ENCODE data around the gene RPS27L.
A peak's percentile ranks its signal among the peaks of the same experiment; 100 is the strongest.
"Not testable (repeated sequence)": the region's sequence is repeated elsewhere in the genome, so short reads cannot be mapped to it uniquely, and the experiment has no call there.

RPS27L gene

DNA sequence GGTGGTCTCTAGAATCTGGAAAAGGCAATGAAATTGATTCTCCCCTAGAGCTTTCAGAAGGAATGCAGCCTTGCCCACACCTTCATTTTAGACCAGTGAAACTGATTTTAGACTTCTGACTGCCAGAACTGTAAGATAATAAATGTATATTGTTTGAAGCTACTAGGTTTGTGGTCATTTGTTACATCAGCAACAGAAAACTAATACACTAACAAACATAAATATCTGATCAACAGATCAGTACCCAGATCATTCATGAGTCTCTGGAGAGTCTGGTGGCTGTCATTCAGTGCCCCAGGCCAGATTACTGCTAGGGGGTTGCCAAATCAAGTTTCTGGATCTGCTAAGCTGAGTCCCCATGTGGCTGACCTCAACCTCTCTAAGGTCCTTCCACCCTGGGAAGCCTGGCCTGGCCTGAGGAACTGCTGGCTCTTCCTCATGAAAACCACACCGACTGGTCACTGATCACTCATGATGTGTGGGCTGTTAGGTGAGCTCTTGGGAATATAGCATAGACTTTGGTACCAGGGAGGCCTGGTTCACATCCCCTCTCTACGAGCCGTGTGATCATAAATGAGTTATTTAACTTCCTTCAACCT is 46.8 kb downstream of the RPS27L start:
- DNase-seq = no peak
- in situ Hi-C loops (cut with HindIII; ENCODE audit: low pct_ligation_motif_present, low pct_unique_long_range_greater_than_20kb, low sequenced_read_pairs) = no loop called here

DNA sequence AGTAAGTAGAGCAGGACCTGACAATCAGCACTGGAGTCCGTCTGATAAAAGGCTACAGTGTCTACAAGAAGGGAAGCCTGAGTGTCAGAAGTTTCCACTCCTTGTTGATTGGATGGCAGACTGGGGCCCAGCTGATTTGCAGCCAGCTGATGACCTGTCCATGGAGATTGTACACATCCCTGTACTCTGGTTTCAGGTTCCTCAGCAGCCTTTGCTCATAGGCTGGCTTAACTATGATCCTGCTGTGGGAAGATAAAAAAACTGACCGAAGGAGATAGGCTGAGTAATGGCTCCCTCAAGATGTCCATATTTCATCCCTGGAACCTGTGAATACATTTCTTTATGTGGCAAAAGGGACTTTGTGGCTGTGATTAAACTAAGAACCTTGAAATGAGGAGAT is 47.4 kb downstream of the RPS27L start:
- DNase-seq = no peak
- in situ Hi-C loops (cut with HindIII; ENCODE audit: low pct_ligation_motif_present, low pct_unique_long_range_greater_than_20kb, low sequenced_read_pairs) = no loop called here

DNA sequence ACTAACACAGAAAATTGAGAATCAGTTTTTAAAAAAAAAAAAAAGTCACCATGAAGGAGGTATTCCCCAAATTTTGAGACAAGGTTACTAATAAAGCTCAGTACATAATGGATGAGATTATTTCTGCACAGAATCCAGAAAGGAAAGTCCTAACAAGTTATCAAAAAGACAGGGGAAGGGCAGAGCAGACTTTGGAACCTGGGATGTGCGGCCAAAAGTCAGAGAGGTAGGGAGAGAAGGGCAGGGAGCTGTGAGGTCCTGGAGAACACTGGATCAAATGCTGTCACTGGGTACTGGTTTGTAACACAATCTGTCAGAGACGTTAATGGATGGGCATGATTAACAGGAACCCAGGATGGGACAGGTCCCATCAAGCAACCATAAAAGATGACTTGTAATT is 47.8 kb downstream of the RPS27L start:
- in situ Hi-C loops (cut with HindIII; ENCODE audit: low pct_ligation_motif_present, low pct_unique_long_range_greater_than_20kb, low sequenced_read_pairs) = no loop called here

DNA sequence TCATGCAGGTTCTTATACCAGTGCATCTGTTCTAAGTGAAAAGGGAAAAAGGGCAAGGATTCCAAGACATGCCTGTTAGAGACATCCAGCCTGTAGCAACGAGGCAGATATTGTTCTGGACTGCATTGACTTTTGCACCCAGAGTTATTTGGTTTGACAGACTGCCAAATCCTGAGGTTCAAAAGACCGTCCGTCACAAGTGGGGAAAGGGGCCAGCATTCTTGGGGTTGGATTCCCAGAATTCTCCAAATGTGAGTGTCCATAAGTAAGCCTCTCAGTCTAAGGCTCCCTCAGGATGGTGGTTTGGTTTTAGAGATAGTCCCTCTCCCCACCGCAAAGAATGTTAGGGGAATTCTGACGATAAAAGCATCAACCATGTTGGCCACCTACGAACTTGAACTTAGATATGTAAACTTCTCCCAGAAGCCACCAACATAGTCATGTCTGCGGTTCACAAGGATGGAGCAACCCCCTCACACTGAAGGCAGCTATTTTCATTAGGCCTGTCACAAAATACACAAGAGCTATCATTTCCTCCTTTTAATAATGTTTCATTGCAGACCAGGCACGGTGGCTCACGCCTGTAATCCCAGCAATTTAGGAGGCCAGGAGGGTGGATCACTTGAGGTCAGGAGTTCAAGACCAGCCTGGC is 49.3 kb downstream of the RPS27L start:
- in situ Hi-C loops (cut with HindIII; ENCODE audit: low pct_ligation_motif_present, low pct_unique_long_range_greater_than_20kb, low sequenced_read_pairs) = no loop called here
- DNase-seq = peak; percentile 99

More for the DNA sequence above, 47.8 kb downstream of the RPS27L start:
- DNase-seq = no peak

DNA sequence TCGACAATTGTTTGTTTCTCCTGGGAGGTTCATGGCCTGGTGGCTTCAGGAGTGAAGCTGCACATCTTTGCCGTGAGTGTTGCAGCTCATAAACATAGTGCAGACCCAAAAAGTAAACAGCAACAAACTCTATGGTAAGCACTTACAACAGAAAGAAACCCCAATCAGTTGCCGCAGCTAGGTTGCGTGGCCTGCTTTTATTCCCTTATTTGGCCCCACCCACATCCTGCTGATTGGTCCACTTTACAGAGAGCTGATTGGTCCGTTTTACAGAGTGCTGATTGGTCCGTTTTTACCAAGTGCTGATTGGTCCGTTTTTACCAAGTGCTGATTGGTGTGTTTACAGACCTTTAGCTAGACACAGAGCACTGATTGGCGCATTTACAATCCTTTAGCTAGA is 51.9 kb downstream of the RPS27L start:
- in situ Hi-C loops (cut with HindIII; ENCODE audit: low pct_ligation_motif_present, low pct_unique_long_range_greater_than_20kb, low sequenced_read_pairs); DNase-seq: not testable (repeated sequence)

DNA sequence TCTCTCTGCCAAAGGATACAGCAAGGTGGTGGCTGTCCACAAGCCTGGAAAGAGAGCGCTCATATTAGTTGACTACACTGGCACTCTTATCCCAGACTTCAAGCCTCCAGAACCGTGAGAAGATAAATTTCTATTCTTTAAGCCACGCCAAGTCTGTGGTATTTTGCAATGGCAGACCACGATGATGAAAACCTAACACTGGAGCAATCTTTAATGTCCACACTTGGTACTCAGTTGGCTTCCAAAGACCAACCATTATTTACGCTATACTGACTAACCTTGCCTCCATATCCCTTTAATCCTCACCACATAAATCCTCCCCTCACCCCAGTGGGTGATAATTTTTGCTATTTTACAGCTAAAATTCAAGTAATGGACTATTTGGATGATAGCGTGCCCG is 52.5 kb downstream of the RPS27L start:
- in situ Hi-C loops (cut with HindIII; ENCODE audit: low pct_ligation_motif_present, low pct_unique_long_range_greater_than_20kb, low sequenced_read_pairs) = no loop called here
- no peak for DNase-seq

DNA sequence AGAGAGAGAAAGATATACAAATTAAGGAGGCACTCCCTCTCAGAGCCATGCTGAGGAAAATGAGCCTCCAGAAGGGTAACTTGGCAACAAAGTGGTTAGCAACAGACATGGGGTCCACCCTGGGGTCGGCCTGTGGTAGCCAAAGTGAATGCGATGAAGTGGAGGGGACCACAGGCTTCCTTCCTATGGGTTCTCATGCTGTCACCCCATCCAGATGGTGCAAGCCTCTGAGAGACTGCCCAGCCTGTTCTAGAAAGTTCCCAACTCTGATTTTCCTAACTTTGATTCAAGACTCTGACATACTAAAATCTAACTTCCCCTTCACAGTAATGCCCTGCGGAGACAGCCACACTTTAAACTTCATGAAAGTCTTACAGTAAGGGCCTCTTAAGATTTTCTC is 53.9 kb downstream of the RPS27L start:
- in situ Hi-C loops (cut with HindIII; ENCODE audit: low pct_ligation_motif_present, low pct_unique_long_range_greater_than_20kb, low sequenced_read_pairs) = no loop called here
- DNase-seq = no peak

DNA sequence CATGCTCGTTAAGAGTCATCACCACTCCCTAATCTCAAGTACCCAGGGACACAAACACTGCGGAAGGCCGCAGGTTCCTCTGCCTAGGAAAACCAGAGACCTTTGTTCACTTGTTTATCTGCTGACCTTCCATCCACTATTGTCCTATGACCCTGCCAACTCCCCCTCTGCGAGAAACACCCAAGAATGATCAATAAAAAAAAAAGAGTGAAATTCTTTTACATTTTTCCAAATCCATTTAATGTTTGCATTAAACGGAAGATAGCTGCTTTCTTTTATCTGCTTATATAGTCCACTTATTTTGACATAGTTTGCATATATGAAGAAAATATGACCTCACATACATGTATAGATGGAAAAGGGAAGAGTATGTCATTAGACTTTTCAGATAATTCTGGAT is 57.7 kb downstream of the RPS27L start:
- in situ Hi-C loops (cut with HindIII; ENCODE audit: low pct_ligation_motif_present, low pct_unique_long_range_greater_than_20kb, low sequenced_read_pairs); DNase-seq: not testable (repeated sequence)

DNA sequence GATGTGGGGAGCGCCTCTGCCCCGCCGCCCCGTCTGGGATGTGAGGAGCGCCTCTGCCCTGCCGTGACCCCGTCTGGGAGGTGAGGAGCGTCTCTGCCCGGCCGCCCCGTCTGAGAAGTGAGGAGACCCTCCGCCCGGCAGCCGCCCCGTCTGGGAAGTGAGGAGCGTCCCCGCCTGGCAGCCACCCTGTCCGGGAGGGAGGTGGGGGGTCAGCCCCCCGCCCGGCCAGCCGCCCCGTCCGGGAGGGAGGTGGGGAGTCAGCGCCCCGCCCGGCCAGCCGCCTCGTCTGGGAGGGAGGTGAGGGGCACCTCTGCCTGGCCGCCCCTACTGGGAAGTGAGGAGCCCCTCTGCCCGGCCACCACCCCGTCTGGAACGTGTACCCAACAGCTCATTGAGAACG is 58.4 kb downstream of the RPS27L start:
- in situ Hi-C loops (cut with HindIII; ENCODE audit: low pct_ligation_motif_present, low pct_unique_long_range_greater_than_20kb, low sequenced_read_pairs); DNase-seq: not testable (repeated sequence)

Measured in ACHN (cell line).